OCI-LY7 (cell line): Measurements from ENCODE around the gene SCAF1. TPM values are rescaled to one million over a fixed set of nuclear protein-coding genes. Genes with fewer than 3 reads are reported as not detected.

ENCODE experiments used
- BruUV-seq: library from RNA; stranded (reverse); fragments of 400-500 nt; replicated peaks from 2 replicates; lab custom pipeline; 2021; lab: Mats Ljungman, UMichigan
- CTCF ChIA-PET: fragments of 300-600 bp; sonication (Branson Sonifier 250); formaldehyde crosslinking; loops from one replicate; lab custom pipeline; 2022; ENCODE audit warnings: antibody characterized with exemption; ENCODE audit not compliant: unreplicated experiment; lab: Charles Lee
- POLR2A ChIA-PET: fragments of 300-600 bp; sonication (Branson Sonifier 250); formaldehyde crosslinking; loops from one replicate; lab custom pipeline; 2022; ENCODE audit warnings: antibody characterized with exemption; lab: Charles Lee
- DNase-seq: peaks from one replicate; pipeline ENCODE4 v3.0.0-alpha.2; 2015; ENCODE audit warnings: low spot score
- H2AFZ ChIP-seq: fragments of 200-600 bp; sonication (generic), shearing (Covaris generic); 2 replicates; pipeline ENCODE4 v1.6.1; 2014; ENCODE audit warnings: mild to moderate bottlenecking, antibody characterized with exemption, low read length, moderate library complexity
- H3K27ac ChIP-seq: fragments of 200-600 bp; sonication (generic); 2 replicates; pipeline ENCODE4 v1.5.1; 2014; ENCODE audit warnings: mixed run types, low read depth, mild to moderate bottlenecking, moderate library complexity, low read length, inconsistent platforms; ENCODE audit not compliant: poor library complexity, severe bottlenecking
- H3K36me3 ChIP-seq: fragments of 200-600 bp; sonication (generic); 2 replicates; pipeline ENCODE4 v1.6.1; 2014; ENCODE audit warnings: mild to moderate bottlenecking, antibody characterized with exemption, low read length, moderate library complexity, mixed read lengths; ENCODE audit not compliant: insufficient read depth
- H3K4me1 ChIP-seq: fragments of 200-600 bp; sonication (generic); 2 replicates; pipeline ENCODE4 v1.5.1; 2014; ENCODE audit warnings: mild to moderate bottlenecking, low read length; ENCODE audit not compliant: insufficient read depth, poor library complexity, severe bottlenecking
- H3K4me2 ChIP-seq: fragments of 200-600 bp; sonication (generic); 2 replicates; pipeline ENCODE4 v1.6.1; 2014; ENCODE audit warnings: mild to moderate bottlenecking, low read length
- H3K4me3 ChIP-seq: fragments of 200-600 bp; sonication (generic); 2 replicates; pipeline ENCODE4 v1.5.1; 2014; ENCODE audit warnings: mild to moderate bottlenecking, low read depth, low read length; ENCODE audit not compliant: poor library complexity, severe bottlenecking
- H3K79me2 ChIP-seq: fragments of 200-600 bp; sonication (generic); 2 replicates; pipeline ENCODE4 v1.6.1; 2016; ENCODE audit warnings: low read depth, mild to moderate bottlenecking, low read length, moderate library complexity, mixed read lengths; ENCODE audit not compliant: insufficient read depth
- H3K9me2 ChIP-seq: fragments of 200-600 bp; sonication (generic); 2 replicates; pipeline ENCODE4 v1.6.1; 2016; ENCODE audit warnings: mild to moderate bottlenecking, low read length, mixed read lengths; ENCODE audit not compliant: insufficient read depth
- H3K9me3 ChIP-seq: fragments of 200-600 bp; sonication (generic); 2 replicates; pipeline ENCODE4 v1.6.1; 2014; ENCODE audit warnings: mild to moderate bottlenecking, mixed run types, low read length, mixed read lengths
- H4K20me1 ChIP-seq: fragments of 200-600 bp; sonication (generic); 2 replicates; pipeline ENCODE4 v1.6.1; 2014; ENCODE audit warnings: mild to moderate bottlenecking, antibody characterized with exemption, low read length, moderate library complexity, mixed read lengths; ENCODE audit not compliant: insufficient read depth
- CTCF ChIP-seq: fragments of 200-600 bp; sonication (generic); conservative IDR thresholded peaks from 2 replicates; pipeline ENCODE4 v1.5.1; 2014; ENCODE audit warnings: mild to moderate bottlenecking, antibody characterized with exemption, low read length, moderate library complexity, mixed read lengths
- EZH2phosphoT487 ChIP-seq: fragments of 200-600 bp; sonication (generic); IDR thresholded peaks from 2 replicates; pipeline ENCODE4 v1.6.1; 2018; ENCODE audit warnings: low read depth, borderline replicate concordance, mild to moderate bottlenecking, mixed run types, antibody characterized with exemption, low read length, moderate library complexity, mixed read lengths
- intact Hi-C: fragments of 100-400 bp; cut with micrococcal nuclease; formaldehyde crosslinking; loops from one replicate; pipeline ENCODE4 v1.10.0; 2022; ENCODE audit not compliant: unreplicated experiment
- total RNA-seq, 2 experiments: library from RNA; depleted of rRNA in 1 of 2; stranded (reverse); fragments of >200 nt in 1 of 2; shearing (Covaris generic) in 1 of 2; gene quantifications; 2 replicates each; pipeline ENCODE4 v1.2.3, GENCODE V29; 2014 to 2022

SCAF1 gene
- total RNA-seq, 2 experiments from 2014 or later, result 15.0 to 44.0 TPM

GRCh38 chr19:49643466-49643865 lies 1.5 kb downstream of the SCAF1 start:
- POLR2A ChIA-PET, result interaction anchor here (1.9 kb wide), 1 partner anchor 32 kb away, joined by 6 read pairs; no protein-coding TSS in a partner anchor
- Histone ChIP-seq H3K36me3 (peaks cover 21% of the 10 kb centered on the region; the same call in 1 of the 2 replicates), H4K20me1 (no peaks in the 10 kb centered on the region; the same call in 1 of the 2 replicates), H3K4me3 (peak overlapping the region; percentile 93), H3K9me3 (no peaks in the 10 kb centered on the region), H3K4me2 (peak overlapping the region; percentile 92), H3K4me1 (peaks cover 21% of the 10 kb centered on the region), H3K27ac (no peak overlapping the region), H3K9me2 (no peaks in the 10 kb centered on the region), H2AFZ (no peak overlapping the region), H3K79me2 (peaks cover 28% of the 10 kb centered on the region)
- DNase-seq, result no peak
- intact Hi-C loops, result no loop called here
- TF ChIP-seq CTCF (no peak), EZH2phosphoT487 (no peak)
- BruUV-seq, result no TSS peak
- CTCF ChIA-PET, result no interaction called here

- H3K9me3 ChIP-seq, result no peaks in the 10 kb centered on the region
- no peak overlapping the region for H3K27ac ChIP-seq
- peaks cover 14% of the 10 kb centered on the region for H3K4me1 ChIP-seq
- no peak overlapping the region for H3K4me2 ChIP-seq
- POLR2A ChIA-PET, result no interaction called here
- no peak for DNase-seq
- CTCF ChIA-PET, result no interaction called here
- H3K36me3 ChIP-seq, result peaks cover 39% of the 10 kb centered on the region; the same call in 1 of the 2 replicates
- no peaks in the 10 kb centered on the region; the same call in 1 of the 2 replicates for H4K20me1 ChIP-seq
- BruUV-seq, result no TSS peak
- TF ChIP-seq EZH2phosphoT487 (no peak), CTCF (no peak)
- intact Hi-C loops, result no loop called here
- H3K4me3 ChIP-seq, result no peak overlapping the region
- H3K79me2 ChIP-seq, result peaks cover 28% of the 10 kb centered on the region
- no peak overlapping the region for H2AFZ ChIP-seq
- no peaks in the 10 kb centered on the region for H3K9me2 ChIP-seq
Observed at GRCh38 chr19:49645592-49645991, 3.6 kb downstream of the SCAF1 start.

GRCh38 chr19:49645995-49646394 lies 4.0 kb downstream of the SCAF1 start:
- H3K4me3 ChIP-seq, result no peak overlapping the region
- TF ChIP-seq CTCF (no peak), EZH2phosphoT487 (no peak)
- peaks cover 26% of the 10 kb centered on the region for H3K79me2 ChIP-seq
- intact Hi-C loops, result no loop called here
- H2AFZ ChIP-seq, result no peak overlapping the region
- no peaks in the 10 kb centered on the region for H3K9me3 ChIP-seq
- no peak overlapping the region for H3K27ac ChIP-seq
- no TSS peak for BruUV-seq
- no peak overlapping the region for H3K4me2 ChIP-seq
- H3K9me2 ChIP-seq, result no peaks in the 10 kb centered on the region
- DNase-seq, result no peak
- H4K20me1 ChIP-seq, result no peaks in the 10 kb centered on the region; the same call in 1 of the 2 replicates
- POLR2A ChIA-PET, result no interaction called here
- H3K4me1 ChIP-seq, result peaks cover 14% of the 10 kb centered on the region
- H3K36me3 ChIP-seq, result peaks cover 41% of the 10 kb centered on the region
- CTCF ChIA-PET, result no interaction called here
